Ectodermal cell (in vitro differentiated cells): ENCODE measurements around the gene DOCK8.

Source experiments
- H3K27ac ChIP-seq: 2 replicates; pipeline ENCODE4 v1.7.0; 2013; ENCODE audit warnings: mild to moderate bottlenecking, low read depth, low read length; ENCODE audit not compliant: insufficient read depth, poor library complexity, severe bottlenecking
- H3K27me3 ChIP-seq: 2 replicates; pipeline ENCODE4 v1.7.0; 2013; ENCODE audit warnings: mild to moderate bottlenecking, low read length; ENCODE audit not compliant: insufficient read depth, control insufficient read depth, poor library complexity, severe bottlenecking
- H3K36me3 ChIP-seq: one replicate; pipeline ENCODE4 v1.7.0; 2013; ENCODE audit warnings: low read length; ENCODE audit not compliant: control insufficient read depth, insufficient read depth
- H3K4me1 ChIP-seq: one replicate; pipeline ENCODE4 v1.7.0; 2013; ENCODE audit warnings: low read length; ENCODE audit not compliant: control insufficient read depth, insufficient read depth
- H3K4me3 ChIP-seq: 2 replicates; pipeline ENCODE4 v1.7.0; 2013; ENCODE audit warnings: low read depth, low read length, control low read depth; ENCODE audit not compliant: insufficient read depth
- H3K9me3 ChIP-seq: 2 replicates; pipeline ENCODE4 v1.7.0; 2013; ENCODE audit warnings: mild to moderate bottlenecking, low read length, moderate library complexity; ENCODE audit not compliant: control insufficient read depth
- WGBS, 2 experiments: methylation state at CpG; one replicate each; pipeline ENCODE4 v1.1.7; 2013; ENCODE audit warnings: missing lambda C conversion rate in 2 of 2; 5-methylcytosine and 5-hydroxymethylcytosine counted together

The DOCK8 gene

GRCh38 chr9:281741-282645 lies 67.3 kb downstream of the DOCK8 start:
- no peak overlapping the region for H3K4me3 ChIP-seq
- 91 to 92% methylated on average over 8 of the region's 8 CpGs for WGBS, 2 experiments
- H3K36me3 ChIP-seq, result no peaks in the 10 kb centered on the region
- no peaks in the 10 kb centered on the region for H3K27me3 ChIP-seq
- no peak overlapping the region for H3K27ac ChIP-seq
- H3K4me1 ChIP-seq, result no peaks in the 10 kb centered on the region
- H3K9me3 ChIP-seq, result no peaks in the 10 kb centered on the region

DNA sequence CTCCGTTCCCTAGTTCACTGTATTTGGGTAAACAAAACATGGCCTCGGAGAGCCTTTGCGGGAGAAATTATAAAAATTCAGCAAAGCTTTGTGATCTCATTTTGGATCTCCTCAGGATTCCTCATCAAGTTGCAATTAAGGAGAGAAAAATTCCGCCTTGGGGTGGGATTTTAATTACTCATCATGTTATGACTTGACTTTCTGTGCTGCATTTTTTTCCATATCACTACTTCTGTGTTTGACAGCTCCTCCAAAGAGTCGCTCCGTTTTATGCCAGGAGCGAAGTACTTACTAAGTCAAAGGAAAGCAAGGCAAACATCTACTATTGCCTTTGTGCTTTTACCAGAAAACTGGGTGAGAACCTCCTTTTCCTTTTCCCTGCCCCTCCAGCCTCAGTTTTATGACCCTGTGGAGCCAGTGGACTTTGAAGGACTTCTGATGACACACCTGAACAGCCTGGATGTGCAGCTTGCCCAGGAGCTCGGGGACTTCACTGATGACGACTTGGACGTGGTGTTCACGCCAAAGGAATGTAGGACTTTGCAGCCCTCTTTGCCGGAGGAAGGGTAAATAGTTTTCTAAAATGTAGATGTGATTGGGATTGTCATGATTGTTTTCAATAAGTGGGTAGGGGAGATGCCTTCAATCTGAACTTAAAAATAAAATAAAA lies 71.5 kb downstream of the DOCK8 start:
- H3K27ac ChIP-seq, result no peak overlapping the region
- WGBS, 2 experiments, result 93% methylated on average over 12 of the region's 12 CpGs

GRCh38 chr9:289121-289520 lies 74.5 kb downstream of the DOCK8 start:
- H3K27me3 ChIP-seq, result no peaks in the 10 kb centered on the region
- no peaks in the 10 kb centered on the region for H3K36me3 ChIP-seq
- no peaks in the 10 kb centered on the region for H3K4me1 ChIP-seq
- H3K4me3 ChIP-seq, result no peak overlapping the region
- H3K9me3 ChIP-seq, result no peaks in the 10 kb centered on the region
- 51 to 74% methylated on average over 2 to 3 of the region's 4 CpGs for WGBS, 2 experiments
- no peak overlapping the region for H3K27ac ChIP-seq

More for the DNA sequence above, 71.5 kb downstream of the DOCK8 start:
- Histone ChIP-seq H3K4me1 (no peaks in the 10 kb centered on the region), H3K4me3 (no peak overlapping the region), H3K9me3 (no peaks in the 10 kb centered on the region), H3K27me3 (no peaks in the 10 kb centered on the region), H3K36me3 (no peaks in the 10 kb centered on the region)

DNA sequence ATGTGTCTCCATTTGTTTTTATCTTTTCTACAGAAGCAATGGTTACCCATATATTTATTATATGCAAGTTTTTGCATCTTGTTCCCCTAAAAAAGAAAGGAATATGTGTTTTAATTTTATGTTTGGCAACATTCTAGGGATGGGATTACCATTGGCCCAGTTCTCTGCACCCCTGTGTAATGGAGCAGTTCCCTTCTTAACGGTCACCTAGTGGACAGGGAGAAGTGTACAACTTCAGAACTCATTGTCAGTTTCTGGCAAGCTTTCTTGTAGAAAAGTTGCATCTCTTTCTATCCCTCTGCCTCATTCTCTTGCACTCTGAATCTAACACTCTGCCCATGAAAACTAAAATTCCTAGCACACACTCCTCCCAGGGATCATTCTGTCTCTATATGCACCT lies 78.2 kb downstream of the DOCK8 start:
- WGBS, 2 experiments, result 82% methylated on average over 1 of the region's 1 CpG
- no peaks in the 10 kb centered on the region for H3K27me3 ChIP-seq
- H3K4me3 ChIP-seq, result no peak overlapping the region

DNA sequence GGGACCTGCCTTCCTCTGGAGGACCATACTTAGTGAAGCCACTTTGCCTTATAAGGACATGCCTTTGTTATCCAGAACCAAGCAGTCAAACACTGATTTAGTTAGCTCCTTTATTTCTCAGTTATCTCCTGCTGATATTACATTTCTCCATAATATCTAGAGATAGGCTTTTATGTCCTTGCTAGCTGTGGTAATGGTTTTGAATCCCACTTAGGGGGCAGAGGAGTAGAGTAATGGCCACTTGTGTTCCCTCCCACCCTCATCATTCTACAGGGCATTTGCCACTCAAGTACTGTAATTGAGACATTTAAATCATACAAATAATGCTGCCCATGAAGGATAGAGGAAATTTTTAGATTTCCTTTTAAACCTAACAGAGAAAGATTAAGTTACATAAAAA lies 80.9 kb downstream of the DOCK8 start:
- Histone ChIP-seq H3K4me3 (no peak overlapping the region), H3K36me3 (no peaks in the 10 kb centered on the region), H3K27me3 (no peaks in the 10 kb centered on the region), H3K27ac (no peak overlapping the region), H3K9me3 (no peaks in the 10 kb centered on the region), H3K4me1 (no peaks in the 10 kb centered on the region)

More for the DNA sequence above, 78.2 kb downstream of the DOCK8 start:
- Histone ChIP-seq H3K9me3 (no peaks in the 10 kb centered on the region), H3K27ac (no peak overlapping the region), H3K4me1 (no peaks in the 10 kb centered on the region), H3K36me3 (no peaks in the 10 kb centered on the region)

DNA sequence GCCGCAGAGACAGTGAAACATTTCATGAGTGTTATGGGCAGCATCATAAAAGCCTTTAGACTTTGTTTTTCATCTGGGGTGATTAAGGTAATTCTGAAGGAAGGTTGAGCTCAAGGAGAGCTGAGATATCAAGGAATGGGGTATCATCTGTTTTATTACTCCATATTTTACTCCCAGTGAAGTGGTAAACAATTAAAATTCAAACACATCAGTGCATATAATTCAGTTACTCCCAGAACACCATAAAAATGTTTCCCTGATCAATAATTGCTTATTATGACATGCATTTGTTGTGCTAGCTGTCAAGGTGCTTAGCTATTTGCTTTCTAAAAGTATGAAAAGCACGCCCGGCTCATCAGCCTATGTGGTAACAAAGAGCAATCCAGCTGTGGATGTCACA lies 81.7 kb downstream of the DOCK8 start:
- H3K27ac ChIP-seq, result no peak overlapping the region
- WGBS, 2 experiments, result 88 to 97% methylated on average over 3 of the region's 3 CpGs

DNA sequence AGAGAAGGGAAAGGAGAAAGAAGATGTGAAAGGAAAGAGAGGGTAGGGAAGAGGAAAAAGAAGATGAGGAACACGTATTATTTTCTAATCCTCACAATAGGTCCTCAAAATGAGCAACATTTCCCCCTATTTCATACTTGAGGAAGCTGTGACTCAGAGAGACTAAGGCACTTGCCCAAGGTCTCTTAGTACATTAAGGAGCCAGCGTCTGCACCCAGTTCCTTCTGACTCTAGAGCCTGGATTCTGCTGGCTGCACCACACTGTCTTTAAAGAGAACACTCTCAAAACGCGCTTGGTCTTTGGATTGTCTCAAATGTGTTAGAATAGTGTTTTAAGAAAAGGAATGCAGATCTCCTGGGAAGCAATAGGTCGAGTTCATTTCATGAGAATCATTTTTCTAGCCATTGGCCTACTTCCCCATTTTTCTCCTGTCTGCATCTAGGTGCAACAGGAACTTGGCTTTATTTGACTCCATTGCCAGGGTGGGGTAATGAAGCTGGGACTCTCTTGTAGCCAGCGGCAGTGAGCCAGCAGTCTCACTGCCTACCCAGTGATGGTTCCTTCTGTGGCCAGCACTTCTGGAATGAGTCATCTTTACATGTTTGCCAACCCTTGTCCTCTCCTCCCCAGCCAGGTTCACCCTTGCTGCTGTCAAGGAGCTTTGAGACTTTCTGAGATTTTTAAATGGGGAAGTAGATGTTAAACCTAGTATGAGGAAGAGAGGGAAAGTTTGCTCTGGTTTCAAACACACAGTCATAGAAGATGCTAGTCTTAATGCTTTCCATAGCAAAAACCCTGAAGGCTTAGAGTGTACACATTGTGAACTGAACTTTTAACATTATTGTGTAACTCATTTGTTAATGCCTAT lies 82.7 kb downstream of the DOCK8 start:
- no peaks in the 10 kb centered on the region for H3K4me1 ChIP-seq
- no peaks in the 10 kb centered on the region for H3K9me3 ChIP-seq
- no peak overlapping the region for H3K4me3 ChIP-seq
- WGBS, 2 experiments, result 66 to 68% methylated on average over 6 of the region's 6 CpGs
- H3K27me3 ChIP-seq, result no peaks in the 10 kb centered on the region
- no peak overlapping the region for H3K27ac ChIP-seq
- H3K36me3 ChIP-seq, result no peaks in the 10 kb centered on the region

More for the DNA sequence above, 81.7 kb downstream of the DOCK8 start:
- no peaks in the 10 kb centered on the region for H3K9me3 ChIP-seq
- no peaks in the 10 kb centered on the region for H3K36me3 ChIP-seq
- H3K4me1 ChIP-seq, result no peaks in the 10 kb centered on the region
- H3K27me3 ChIP-seq, result no peaks in the 10 kb centered on the region
- H3K4me3 ChIP-seq, result no peak overlapping the region

GRCh38 chr9:303502-303901 lies 88.8 kb downstream of the DOCK8 start:
- WGBS, 2 experiments, result 93 to 98% methylated on average over 4 to 5 of the region's 5 CpGs
- no peak overlapping the region for H3K27ac ChIP-seq

DNA sequence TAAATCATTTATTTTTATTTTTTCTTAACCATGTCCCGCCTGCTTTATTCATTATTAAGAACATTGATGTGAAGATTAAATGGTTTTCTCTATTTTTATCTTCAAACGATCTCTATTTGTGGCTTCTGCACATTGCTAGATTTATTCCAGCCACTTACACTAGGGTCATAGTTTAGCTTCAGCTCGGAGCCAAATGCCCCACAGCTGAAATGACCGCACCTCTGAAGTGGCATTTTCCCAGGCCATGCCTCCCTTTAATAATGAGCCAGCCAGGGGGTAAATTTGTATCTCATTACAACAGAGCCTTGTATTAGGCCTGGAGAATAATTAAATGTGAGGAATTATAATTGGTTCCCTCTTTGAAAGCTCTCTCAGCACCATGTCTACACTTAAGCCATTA lies 89.4 kb downstream of the DOCK8 start:
- no peak overlapping the region for H3K27ac ChIP-seq
- no peak overlapping the region for H3K4me3 ChIP-seq
- H3K9me3 ChIP-seq, result no peaks in the 10 kb centered on the region
- H3K4me1 ChIP-seq, result no peaks in the 10 kb centered on the region
- no peaks in the 10 kb centered on the region for H3K36me3 ChIP-seq
- 88 to 91% methylated on average over 3 of the region's 4 CpGs for WGBS, 2 experiments
- H3K27me3 ChIP-seq, result no peaks in the 10 kb centered on the region

More at GRCh38 chr9:303502-303901, 88.8 kb downstream of the DOCK8 start:
- Histone ChIP-seq H3K4me3 (no peak overlapping the region), H3K9me3 (no peaks in the 10 kb centered on the region), H3K27me3 (no peaks in the 10 kb centered on the region), H3K36me3 (no peaks in the 10 kb centered on the region), H3K4me1 (no peaks in the 10 kb centered on the region)
